GM21367 (cell line): ENCODE measurements around the gene CRK.
"Not testable (repeated sequence)": the region's sequence is repeated elsewhere in the genome, so short reads cannot be mapped to it uniquely, and the experiment has no call there.

Source experiments
- ATAC-seq: cut with Tn5 transposase; IDR thresholded peaks from one replicate; pipeline ENCODE4 v1.9.1; 2021; ENCODE audit not compliant: unreplicated experiment

The CRK gene

GRCh38 chr17:1431631-1432104 lies 24.4 kb downstream of the CRK start:
- no peak for ATAC-seq

- ATAC-seq = no peak
Measured at GRCh38 chr17:1423456-1424135, 32.4 kb downstream of the CRK start.

- ATAC-seq = no peak
Measured at GRCh38 chr17:1422885-1423284, 33.1 kb downstream of the CRK start.

- ATAC-seq = no peak
Measured at GRCh38 chr17:1421470-1421869, 34.6 kb downstream of the CRK start.

- no peak for ATAC-seq
Measured at GRCh38 chr17:1420981-1421380, 35.1 kb downstream of the CRK start.

GRCh38 chr17:1420163-1420562 lies 35.9 kb downstream of the CRK start:
- ATAC-seq = no peak

- not testable (repeated sequence) for ATAC-seq
Measured at GRCh38 chr17:1418476-1418875, 37.6 kb downstream of the CRK start.

- no peak for ATAC-seq
Measured at GRCh38 chr17:1416414-1416813, 39.6 kb downstream of the CRK start.

- ATAC-seq = no peak
Measured at GRCh38 chr17:1414634-1415033, 41.4 kb downstream of the CRK start.

- no peak for ATAC-seq
Measured at GRCh38 chr17:1414001-1414574, 41.9 kb downstream of the CRK start.

GRCh38 chr17:1413281-1413791 lies 42.7 kb downstream of the CRK start:
- ATAC-seq = no peak

- no peak for ATAC-seq
Measured at GRCh38 chr17:1412185-1413110, 43.6 kb downstream of the CRK start.

GRCh38 chr17:1402262-1402586 lies 53.8 kb downstream of the CRK start:
- ATAC-seq = no peak

GRCh38 chr17:1399679-1400512 lies 56.1 kb downstream of the CRK start, which contains the start of gene YWHAE:
TSS of gene YWHAE (minus strand) at chr17:1400222. CDS start at chr17:1400110, 112 bp downstream.
- ATAC-seq = peak; percentile 73

- peak; percentile 32 for ATAC-seq
Measured at GRCh38 chr17:1398931-1399678, 56.9 kb downstream of the CRK start.

GRCh38 chr17:1398028-1398427 lies 58.0 kb downstream of the CRK start:
- ATAC-seq = no peak

GRCh38 chr17:1395876-1396665 lies 60.0 kb downstream of the CRK start:
- ATAC-seq = not testable (repeated sequence)

- no peak for ATAC-seq
Measured at GRCh38 chr17:1391577-1391976, 64.5 kb downstream of the CRK start.
